Astrocyte of the hippocampus (primary cell): ENCODE measurements around the gene MRGPRF.
A peak's percentile ranks its signal among the peaks of the same experiment; 100 is the strongest.

Experiments
- DNase-seq: peaks from one replicate; pipeline ENCODE4 v3.0.0; 2011; ENCODE audit warnings: low read depth, low spot score

The MRGPRF gene

GRCh38 chr11:69013009-69013951 is at the start of gene MRGPRF:
Gene MRGPRF, minus strand, starts transcription at chr11:69013246. Its CDS starts 3,345 bp downstream, at chr11:69009901.
- DNase-seq = peak; percentile 77

DNA sequence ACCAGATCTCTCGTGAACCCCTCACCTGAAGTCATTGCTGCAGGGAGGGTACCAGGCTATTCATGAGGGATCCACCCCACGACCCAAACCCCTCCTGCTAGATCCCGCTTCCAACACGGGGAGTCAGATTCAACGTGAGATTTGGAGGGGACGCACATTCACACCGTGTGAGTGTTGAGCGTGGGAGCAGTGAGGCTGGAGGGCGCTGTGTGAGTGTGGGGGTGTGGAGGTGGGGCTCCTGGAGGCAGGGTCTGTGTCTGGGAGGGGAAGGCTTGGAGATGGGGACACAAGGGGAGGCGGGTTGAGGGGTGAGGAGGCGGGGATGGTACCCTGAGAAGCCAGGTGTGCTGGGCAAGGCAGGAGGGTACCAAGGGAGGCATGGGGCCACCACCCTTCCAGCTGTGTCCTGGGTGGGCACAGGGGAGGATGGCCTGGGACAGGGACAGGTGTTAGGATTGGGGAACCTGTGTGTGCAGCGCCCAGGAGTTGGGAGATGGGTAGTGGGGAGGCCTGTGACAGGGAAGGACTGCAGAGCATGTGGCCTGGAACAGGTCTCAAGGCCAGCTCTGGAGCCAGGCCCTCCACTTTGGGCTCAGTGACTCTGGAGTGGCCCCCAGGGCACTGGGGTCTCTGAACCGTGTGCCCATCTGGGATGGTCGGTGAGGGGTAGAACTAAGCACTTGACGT is 49.3 kb upstream of the MRGPRF start:
- DNase-seq = no peak

DNA sequence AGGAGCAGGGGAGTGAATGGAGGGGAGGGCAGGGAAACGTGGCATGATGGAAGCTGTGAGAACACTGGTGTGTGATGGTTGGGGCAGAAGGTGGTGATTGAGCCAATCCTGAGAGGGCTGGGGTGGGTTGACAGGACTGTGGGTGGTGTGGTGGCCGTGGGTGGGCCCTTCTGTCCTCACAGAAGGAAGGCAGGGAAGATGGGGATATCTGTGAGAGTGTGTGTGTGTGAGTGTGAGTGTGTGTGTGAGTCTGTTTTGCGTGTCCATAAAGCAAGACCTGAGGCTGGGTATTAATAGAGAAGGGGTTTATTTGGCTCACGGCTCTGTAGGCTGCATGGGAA is 48.6 kb upstream of the MRGPRF start:
- no peak for DNase-seq

DNA sequence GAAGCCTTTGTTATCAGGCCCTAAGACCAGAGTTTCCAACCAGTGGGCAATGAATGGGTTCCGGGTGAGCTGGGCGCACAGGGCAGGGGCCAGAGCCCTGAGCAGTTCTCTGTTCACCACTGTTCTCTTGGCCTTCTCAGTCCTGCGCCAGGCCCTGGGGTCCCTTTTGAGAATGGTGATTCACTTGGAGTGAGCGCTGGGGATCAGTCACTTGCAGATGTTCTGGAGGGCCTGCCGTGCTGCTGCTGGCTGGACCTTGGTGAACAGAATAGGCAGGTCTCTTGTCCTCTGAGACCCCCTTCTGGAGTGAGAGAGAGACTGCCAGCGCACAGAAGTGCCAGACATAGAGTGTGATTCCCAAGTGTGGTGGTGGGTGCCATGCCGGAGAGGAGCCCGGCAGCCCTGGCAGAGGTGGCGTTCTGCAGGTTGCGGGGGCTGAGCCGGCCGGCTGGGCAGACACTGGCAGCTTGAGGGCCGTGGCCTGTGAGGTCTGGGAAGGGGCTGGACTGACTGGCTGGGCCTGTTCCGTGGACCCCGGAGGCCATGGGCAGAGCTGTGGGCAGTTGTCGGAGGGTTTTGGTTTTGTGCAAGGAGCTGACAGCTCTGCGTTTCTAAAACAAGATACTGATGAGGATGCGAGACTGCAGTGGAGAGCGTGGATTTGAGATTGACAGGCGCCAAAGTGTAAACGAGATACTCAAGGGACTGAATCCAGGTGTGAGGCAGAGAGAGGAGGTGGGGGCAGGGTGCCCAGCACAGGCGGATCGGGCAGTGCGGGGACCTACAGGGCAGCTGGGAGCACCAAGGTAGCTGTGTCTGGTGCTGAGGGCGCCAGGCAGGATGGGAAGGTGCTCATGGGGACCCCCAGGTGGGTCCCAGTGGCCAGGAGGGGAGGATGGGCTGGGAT is 48.0 kb upstream of the MRGPRF start:
- DNase-seq = no peak

- no peak for DNase-seq
Measured at GRCh38 chr11:69059985-69060384, 46.9 kb upstream of the MRGPRF start.

DNA sequence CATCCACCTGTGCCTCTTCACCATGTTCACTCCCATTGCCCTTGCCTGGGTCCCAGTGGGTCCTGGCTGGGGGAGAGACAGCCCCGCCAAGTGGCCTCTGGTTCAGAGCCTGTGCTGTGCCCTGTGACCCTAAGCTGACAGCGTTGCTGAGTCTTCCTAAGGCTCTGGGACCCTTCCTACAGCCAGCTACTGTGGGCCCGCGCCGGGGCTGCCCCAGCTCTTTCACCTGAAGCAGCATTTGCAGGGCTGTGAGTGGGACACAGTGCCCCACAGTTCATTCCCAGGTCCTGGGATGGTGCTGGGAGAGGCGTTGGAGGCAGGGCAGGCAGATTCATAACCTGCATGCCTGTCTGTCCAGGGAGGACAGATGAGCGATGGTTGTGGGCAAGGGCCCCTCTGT is 46.4 kb upstream of the MRGPRF start:
- no peak for DNase-seq

DNA sequence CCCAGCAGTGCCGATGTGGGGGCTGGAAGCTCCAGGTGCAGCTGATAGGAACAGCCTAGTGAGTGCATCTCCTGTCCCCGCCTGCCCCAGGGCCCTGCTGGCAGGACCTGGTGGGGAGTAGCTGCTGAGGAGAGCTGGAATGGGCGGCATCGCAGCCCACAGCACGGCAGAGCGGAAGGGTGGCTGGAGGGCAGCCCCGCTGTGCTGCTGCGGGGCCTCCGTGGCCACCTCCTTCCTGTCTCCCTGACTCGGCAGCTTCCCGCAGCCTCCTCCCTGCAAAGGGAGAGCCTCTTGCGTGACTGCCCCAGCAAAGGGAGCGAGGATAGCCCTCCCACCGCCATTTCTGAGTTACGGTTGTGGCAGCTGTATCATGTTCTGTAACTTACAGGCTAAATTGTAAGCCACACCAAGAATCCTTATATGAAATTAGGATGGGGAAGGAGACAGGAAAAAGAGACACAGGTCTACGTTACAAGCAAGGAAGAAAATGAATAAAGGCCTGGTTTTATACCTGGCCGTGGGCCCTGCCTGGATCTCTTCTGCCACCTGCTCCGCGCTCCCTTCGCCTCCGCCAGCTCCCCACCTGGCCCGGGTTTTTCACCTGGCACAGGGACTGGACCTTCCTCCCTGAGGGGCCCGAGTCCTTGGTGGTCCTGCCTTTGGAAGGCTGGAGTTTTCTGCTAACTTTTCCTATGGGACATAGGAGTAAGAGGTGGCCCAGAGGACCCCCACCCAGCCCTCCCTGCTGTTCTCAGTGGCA is 45.6 kb upstream of the MRGPRF start:
- DNase-seq = no peak

- DNase-seq = no peak
Measured at GRCh38 chr11:69057801-69058200, 44.8 kb upstream of the MRGPRF start.

- DNase-seq = no peak
Measured at GRCh38 chr11:69057236-69057635, 44.2 kb upstream of the MRGPRF start.

GRCh38 chr11:69055598-69056516 is 42.8 kb upstream of the MRGPRF start:
- DNase-seq = peak; percentile 29

DNA sequence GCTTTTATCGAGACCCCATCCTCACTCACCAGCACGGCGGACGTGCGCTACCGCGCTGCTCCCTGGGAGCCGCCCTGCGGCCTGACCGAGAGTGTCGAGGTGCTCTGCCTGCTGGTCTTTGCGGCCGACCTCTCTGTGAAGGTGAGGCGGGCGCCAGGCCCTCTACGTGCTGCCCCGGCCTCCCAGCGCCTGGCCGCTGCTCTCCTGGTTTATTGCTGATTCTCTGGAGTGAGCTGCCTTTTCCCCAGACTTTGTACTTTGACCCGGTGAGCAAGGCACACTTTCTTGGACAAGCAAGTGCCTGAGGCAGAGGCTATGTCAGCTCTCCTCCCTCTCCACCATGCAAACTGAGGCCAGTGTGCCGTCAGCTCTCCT is 42.2 kb upstream of the MRGPRF start:
- no peak for DNase-seq

- no peak for DNase-seq
Measured at GRCh38 chr11:69054397-69055211, 41.6 kb upstream of the MRGPRF start.

DNA sequence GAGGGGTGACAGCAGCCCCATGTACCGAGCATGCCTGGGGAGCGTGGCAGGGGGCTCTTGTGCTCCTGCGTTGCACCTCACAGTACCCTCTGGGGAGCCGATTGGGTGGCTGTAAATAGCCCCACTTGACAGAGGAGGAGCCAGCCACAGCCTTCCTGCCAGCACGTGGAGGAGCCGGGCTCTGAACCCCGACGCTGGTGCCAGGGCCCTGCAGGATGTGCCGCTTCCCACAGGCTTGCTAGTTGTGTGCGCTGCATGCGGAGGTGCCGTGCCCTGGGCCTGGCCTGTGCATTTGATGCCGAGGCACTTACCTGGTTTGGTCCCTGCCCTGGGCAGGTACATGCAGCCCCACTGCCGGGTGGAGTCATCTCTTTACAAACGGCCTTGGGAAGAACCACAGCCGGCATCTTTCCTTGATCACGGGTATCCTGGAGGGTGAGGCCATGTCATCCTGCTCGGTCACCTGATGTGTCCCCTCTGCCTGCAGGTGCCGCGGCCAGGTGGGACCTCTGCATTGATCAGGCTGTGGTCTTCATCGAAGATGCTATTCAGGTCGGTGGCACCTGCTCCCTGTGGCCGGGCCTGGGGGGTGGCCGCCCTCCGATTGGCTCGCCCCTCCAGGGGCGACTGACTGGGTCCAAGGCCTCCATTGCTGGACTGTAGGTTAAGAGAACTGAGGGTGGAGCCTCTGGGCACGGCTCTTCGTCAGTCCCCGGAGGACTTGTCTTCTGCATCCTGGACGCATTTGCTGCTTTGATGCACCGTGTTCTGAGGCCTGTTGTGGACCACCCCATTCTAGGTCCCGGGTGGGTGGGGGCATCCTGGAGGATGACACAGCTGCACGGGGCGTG is 40.7 kb upstream of the MRGPRF start:
- DNase-seq = no peak

- DNase-seq = no peak
Measured at GRCh38 chr11:69053169-69053477, 40.1 kb upstream of the MRGPRF start.

- no peak for DNase-seq
Measured at GRCh38 chr11:69052343-69053168, 39.5 kb upstream of the MRGPRF start.

GRCh38 chr11:69051381-69052342 is 38.6 kb upstream of the MRGPRF start:
- DNase-seq = no peak
